Measurements from ENCODE around the gene TRO.

TRO gene, protein sequence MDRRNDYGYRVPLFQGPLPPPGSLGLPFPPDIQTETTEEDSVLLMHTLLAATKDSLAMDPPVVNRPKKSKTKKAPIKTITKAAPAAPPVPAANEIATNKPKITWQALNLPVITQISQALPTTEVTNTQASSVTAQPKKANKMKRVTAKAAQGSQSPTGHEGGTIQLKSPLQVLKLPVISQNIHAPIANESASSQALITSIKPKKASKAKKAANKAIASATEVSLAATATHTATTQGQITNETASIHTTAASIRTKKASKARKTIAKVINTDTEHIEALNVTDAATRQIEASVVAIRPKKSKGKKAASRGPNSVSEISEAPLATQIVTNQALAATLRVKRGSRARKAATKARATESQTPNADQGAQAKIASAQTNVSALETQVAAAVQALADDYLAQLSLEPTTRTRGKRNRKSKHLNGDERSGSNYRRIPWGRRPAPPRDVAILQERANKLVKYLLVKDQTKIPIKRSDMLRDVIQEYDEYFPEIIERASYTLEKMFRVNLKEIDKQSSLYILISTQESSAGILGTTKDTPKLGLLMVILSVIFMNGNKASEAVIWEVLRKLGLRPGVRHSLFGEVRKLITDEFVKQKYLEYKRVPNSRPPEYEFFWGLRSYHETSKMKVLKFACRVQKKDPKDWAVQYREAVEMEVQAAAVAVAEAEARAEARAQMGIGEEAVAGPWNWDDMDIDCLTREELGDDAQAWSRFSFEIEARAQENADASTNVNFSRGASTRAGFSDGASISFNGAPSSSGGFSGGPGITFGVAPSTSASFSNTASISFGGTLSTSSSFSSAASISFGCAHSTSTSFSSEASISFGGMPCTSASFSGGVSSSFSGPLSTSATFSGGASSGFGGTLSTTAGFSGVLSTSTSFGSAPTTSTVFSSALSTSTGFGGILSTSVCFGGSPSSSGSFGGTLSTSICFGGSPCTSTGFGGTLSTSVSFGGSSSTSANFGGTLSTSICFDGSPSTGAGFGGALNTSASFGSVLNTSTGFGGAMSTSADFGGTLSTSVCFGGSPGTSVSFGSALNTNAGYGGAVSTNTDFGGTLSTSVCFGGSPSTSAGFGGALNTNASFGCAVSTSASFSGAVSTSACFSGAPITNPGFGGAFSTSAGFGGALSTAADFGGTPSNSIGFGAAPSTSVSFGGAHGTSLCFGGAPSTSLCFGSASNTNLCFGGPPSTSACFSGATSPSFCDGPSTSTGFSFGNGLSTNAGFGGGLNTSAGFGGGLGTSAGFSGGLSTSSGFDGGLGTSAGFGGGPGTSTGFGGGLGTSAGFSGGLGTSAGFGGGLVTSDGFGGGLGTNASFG (N-terminal part only)

DNA sequence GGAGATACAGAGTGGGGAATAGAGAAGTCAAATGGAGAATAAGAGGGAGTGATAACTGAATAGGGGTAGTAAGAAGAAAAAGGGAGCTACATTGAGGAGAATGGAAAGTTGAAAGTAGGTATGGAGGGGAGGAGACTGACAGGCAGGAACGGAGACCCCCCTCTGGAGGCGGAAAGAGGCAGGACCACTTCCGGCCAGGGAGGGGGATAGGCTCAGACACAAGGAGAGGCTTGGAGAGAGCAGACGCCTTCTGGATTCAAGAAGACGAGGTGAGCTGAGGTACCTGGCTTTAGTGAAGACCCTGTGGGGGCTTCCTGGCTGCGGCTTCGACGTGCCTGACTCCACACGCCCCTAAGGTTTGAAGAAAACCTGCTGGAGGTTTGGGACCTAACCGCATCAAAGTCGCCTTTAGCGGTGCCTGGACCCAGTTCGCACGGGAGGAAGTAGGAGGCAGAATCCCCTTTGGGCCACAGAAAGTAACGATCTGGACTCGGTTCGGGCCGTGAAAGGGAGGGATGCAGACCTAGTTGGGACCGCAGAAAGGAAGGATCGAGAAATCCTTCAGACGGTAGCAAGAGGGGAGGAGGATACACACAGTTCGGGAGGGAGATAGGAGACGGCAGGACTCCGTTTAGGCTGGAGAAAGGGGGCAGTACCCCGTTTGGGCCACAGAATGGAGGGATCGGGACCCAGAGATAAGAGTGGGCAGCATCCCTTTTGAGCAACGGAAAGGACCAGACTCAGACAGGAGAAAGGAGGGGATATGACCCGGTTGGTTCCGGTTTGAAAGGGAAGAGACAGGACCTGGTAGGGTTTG lies at the start of gene TRO:
TSS of gene TRO (plus strand) at position 215 of the 817 bp plus-strand sequence. CDS start 1,423 bp downstream, outside the sequence.
- no peak for DNase-seq

DNA sequence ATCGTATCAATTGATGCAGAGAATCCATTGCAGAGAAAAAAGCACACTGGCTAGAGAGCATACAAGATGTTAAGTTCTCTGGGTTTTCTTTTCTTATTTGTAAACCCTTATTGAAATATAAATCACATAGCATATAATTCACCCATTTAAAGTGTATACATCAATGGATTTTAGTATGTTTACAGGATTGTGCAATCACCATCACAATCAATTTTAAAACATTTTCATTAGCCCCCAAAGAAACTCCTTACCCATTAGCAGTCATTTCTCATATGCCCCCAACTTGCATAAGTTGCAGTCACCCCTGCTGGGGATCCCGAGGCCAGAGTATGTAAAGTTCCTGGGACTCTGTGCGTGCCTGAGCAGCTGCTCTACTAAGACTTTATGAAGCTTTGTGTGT lies 34.9 kb upstream of the TRO start:
- DNase-seq, result no peak

GRCh38 chrX:54891573-54891972 lies 29.1 kb upstream of the TRO start:
- DNase-seq, result peak; percentile 35

- DNase-seq, result no peak
Observed at GRCh38 chrX:54894159-54894558, 26.5 kb upstream of the TRO start.

GRCh38 chrX:54909941-54910340 lies 10.7 kb upstream of the TRO start:
- DNase-seq, result no peak

DNA sequence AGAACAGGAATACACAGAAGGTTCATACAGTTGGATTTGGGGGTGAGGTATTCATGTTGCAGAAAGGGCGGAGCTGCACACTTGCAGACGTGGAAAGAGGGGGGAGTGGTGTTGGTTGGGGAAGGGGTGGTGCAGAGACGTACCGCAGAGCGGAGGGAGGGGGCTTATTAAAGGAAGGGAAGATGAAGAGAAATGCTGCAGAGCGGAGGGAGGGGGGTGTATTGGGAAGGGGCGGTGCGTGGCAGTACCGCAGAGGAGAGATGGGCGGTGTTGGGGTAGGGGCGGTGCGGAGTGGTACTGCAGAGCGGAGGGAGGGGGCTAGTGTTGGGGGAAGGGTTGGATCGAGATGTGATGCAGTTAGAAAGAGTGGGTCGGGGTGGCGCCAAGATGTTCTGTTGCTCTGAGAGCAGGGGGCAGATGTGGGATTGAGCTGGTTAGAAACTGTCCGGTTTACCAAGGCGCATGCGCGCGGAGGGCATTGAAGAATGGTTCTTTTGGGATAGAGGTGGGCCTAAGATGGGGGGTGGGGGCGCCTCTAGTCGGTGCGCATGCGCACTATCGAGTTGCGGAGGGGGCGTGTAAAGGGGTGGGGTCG lies 900 bp downstream of the TRO start:
- peak; percentile 42 for DNase-seq

DNA sequence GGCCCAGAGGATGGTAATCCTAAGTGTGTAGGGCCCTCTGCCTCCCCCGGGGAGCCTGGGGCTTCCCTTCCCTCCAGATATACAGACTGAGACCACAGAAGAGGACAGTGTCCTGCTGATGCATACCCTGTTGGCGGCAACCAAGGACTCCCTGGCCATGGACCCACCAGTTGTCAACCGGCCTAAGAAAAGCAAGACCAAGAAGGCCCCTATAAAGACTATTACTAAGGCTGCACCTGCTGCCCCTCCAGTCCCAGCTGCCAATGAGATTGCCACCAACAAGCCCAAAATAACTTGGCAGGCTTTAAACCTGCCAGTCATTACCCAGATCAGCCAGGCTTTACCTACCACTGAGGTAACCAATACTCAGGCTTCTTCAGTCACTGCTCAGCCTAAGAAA lies 1.9 kb downstream of the TRO start:
- no peak for DNase-seq

- no peak for DNase-seq
Observed at GRCh38 chrX:54923376-54923775, 2.8 kb downstream of the TRO start.

DNA sequence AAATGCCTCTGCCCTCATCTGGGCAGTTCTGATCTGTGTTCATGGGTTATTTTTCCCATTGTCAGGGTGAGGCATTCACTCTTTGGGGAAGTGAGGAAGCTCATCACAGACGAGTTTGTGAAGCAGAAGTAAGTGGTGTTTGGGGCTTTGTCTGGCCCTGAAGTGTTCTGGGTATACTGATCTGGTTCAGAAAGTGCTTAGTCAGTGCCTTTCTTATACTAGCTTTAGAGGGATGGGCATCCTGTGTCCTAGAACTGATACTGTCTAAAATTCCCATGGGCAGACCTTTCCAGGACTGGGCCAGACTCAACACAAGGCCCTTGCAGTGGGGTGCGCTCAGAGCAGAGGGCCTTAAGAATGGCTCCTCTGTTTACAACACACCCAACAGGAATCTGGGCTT lies 6.4 kb downstream of the TRO start:
- no peak for DNase-seq

DNA sequence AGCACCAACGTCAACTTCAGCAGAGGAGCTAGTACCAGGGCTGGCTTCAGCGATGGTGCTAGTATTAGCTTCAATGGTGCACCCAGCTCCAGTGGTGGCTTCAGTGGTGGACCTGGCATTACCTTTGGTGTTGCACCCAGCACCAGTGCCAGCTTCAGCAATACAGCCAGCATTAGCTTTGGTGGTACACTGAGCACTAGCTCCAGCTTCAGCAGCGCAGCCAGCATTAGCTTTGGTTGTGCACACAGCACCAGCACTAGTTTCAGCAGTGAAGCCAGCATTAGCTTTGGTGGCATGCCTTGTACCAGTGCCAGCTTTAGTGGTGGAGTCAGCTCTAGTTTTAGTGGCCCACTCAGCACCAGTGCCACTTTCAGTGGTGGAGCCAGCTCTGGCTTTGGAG lies 8.3 kb downstream of the TRO start:
- no peak for DNase-seq

DNA sequence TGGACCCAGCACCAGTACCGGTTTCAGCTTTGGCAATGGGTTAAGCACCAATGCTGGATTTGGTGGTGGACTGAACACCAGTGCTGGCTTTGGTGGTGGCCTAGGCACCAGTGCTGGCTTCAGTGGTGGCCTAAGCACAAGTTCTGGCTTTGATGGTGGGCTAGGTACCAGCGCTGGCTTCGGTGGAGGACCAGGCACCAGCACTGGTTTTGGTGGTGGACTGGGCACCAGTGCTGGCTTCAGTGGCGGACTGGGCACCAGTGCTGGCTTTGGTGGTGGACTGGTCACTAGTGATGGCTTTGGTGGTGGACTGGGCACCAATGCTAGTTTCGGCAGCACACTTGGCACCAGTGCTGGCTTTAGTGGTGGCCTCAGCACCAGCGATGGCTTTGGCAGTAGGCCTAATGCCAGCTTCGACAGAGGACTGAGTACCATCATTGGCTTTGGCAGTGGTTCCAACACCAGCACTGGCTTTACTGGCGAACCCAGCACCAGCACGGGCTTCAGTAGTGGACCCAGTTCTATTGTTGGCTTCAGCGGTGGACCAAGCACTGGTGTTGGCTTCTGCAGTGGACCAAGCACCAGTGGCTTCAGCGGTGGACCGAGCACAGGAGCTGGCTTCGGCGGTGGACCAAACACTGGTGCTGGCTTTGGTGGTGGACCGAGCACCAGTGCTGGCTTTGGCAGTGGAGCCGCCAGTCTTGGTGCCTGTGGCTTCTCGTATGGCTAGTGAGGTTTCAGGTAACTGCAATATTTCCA lies 9.8 kb downstream of the TRO start:
- DNase-seq, result no peak

GRCh38 chrX:54931107-54931506 lies 10.5 kb downstream of the TRO start:
- no peak for DNase-seq

GRCh38 chrX:54933150-54933826 lies 12.7 kb downstream of the TRO start:
- no peak for DNase-seq

DNA sequence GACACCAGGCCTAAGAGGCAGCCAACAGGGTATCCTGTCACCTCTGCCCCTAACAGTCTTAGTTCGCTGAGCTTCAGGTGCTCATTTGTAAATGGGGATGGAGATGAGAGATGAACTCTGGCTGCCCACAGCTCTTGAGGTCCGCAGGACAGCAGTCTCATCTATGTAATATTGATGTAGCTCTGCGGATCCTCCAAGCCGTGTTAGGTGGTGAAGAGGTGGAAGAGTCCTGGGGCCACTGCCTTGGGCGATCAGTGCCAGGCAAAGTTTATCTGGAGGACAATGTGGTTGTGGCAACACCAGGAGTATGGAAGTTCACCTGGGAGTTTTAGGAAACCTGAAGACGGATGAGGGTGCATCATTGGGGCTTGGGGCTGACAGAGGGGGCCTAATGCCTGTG lies 13.4 kb downstream of the TRO start:
- no peak for DNase-seq

DNA sequence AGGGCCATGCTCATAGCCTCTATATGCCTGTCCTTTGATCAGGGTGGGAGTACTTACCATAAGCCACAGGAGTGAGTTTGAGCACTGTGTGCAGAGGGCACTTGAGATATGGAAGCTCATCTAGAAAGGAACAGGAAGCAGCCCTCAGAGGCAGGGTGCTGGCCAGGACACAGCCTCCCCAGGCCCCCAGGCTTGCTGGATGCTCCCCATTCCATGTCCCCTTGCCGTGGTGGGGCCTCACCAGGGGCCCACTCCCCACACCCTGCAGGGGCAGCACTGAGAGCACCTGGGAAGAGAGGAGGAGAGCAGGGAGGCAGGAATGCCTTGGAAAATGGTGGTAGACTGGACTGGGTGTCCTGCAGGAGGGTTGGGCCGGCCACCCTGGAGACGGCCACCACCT lies 14.3 kb downstream of the TRO start:
- no peak for DNase-seq

DNA sequence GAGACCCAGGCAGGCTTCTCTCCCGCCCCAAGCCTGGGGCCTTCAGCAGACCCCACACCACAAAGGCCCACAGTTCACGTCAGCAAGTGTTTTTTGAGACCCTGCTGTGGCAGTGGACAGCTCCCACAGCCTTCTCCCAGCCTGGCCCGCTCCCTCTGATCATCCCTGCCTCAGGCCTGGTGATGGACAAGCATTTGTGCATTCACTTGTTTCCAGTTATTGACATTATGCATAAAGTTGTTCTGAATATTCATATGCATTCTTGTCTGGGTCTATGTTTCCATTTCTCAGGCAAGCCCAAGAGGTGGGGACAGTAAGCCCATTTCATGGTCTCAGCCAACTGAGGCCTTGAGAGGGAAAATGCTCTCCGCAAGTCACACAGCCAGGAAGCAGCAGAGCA lies 14.7 kb downstream of the TRO start:
- no peak for DNase-seq

DNA sequence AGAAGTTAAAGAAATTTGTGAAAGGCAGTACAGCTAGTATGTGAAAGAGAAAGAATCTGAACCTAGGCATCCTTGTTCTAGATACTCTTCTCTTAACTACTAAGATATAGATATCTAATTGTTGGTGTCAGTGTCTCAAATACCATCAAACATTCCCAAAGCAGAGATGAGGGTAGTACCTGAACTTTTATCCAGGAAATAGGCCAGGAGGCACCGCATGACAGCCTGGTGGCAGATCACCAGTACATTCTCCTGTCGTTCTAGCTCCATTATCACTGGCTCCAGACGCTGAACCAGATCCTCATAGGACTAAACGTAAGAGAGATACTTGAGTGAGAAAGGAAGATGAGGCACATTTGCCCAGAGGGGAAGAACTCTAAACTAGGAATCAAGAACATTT lies 16.8 kb downstream of the TRO start:
- DNase-seq, result no peak

DNA sequence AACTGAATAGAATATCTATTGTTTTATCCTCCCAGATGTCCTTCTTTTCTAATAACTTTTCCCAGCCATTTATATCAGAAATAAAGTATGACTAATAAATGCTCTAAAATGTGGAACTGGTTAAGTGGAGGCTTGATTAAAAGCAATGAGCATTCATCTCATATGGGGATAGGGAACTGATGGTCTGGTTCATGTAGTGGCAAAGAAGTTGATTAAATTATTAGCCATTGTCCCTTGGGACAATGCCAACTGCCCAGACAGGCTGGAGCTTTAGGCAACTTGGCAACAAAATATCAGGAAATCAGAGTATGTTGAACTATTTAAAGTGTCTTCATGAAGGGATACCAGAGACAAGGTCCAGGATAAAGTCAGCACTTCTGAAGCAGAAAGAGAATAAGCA lies 24.2 kb downstream of the TRO start:
- no peak for DNase-seq

- DNase-seq, result no peak
Observed at GRCh38 chrX:54945224-54945623, 24.6 kb downstream of the TRO start.

DNA sequence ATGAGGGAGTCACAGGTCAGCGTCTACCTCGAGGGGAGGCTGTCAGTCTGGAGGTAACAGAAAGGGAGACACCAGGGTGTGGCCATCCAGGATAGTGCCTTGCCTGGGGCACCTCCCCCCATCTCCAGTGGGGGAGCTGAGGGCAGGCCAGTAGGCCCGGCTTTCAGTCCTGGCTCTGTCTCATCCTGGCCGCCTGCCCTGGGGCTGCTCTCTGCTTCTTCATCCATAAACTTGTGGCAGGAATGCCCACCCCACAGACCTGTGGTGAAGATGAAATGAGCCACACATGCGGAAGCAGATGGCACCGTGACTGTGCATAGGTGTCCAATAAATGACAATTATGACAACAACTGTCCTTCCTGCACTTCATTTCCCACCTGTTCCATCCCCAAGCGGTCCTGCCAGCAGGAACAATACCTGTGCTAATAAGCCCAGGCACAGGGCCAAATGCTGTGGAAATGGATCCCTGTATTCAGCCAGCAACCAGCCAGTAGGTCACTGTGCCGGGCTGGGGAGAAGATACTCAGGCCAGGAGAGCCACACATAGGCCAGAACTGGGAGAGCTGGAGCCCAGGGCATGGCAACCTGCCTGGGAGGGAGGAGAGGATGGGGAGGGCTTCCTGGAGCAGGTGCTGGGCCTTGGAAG lies 30.2 kb downstream of the TRO start:
- no peak for DNase-seq
